ENCODE results near the gene INKA2.

INKA2 gene

DNA sequence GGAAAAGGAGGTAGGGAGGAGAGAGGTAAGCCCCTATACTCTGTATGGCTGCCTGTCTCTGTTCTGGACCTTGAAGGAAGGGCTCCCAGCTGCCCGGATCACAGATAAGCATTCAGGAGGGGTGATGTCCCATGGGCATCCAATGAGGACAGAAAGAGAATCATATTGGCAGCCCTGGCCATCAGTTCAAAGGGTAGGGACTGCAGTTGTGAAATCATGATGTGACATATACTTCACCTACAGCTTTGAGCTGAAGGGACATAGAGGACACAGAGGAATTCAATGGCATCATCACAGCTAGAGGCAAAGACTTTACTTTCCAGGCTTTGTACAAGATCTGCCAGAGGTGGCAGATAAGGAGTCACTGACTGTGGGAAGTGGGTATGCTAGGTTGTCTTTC, 38.1 kb upstream of the INKA2 start:
- TF ChIP-seq, protein P1, sequence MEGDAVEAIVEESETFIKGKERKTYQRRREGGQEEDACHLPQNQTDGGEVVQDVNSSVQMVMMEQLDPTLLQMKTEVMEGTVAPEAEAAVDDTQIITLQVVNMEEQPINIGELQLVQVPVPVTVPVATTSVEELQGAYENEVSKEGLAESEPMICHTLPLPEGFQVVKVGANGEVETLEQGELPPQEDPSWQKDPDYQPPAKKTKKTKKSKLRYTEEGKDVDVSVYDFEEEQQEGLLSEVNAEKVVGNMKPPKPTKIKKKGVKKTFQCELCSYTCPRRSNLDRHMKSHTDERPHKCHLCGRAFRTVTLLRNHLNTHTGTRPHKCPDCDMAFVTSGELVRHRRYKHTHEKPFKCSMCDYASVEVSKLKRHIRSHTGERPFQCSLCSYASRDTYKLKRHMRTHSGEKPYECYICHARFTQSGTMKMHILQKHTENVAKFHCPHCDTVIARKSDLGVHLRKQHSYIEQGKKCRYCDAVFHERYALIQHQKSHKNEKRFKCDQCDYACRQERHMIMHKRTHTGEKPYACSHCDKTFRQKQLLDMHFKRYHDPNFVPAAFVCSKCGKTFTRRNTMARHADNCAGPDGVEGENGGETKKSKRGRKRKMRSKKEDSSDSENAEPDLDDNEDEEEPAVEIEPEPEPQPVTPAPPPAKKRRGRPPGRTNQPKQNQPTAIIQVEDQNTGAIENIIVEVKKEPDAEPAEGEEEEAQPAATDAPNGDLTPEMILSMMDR (conservative IDR thresholded peaks at IDR 0.05; ENCODE audit: low read depth, low read length): no peak
- no peak overlapping the region for H3K4me3 ChIP-seq (ENCODE audit: low read length)
- DNase-seq (ENCODE audit: low read depth): no peak

GRCh38 chr1:111776861-111777260, 37.7 kb upstream of the INKA2 start:
- no peak for DNase-seq (ENCODE audit: low read depth)
- H3K4me3 ChIP-seq (ENCODE audit: low read length): no peak overlapping the region
- TF ChIP-seq, protein P1 (conservative IDR thresholded peaks at IDR 0.05; ENCODE audit: low read depth, low read length): no peak

- no peak overlapping the region for H3K4me3 ChIP-seq (ENCODE audit: low read length)
- TF ChIP-seq, protein P1 (conservative IDR thresholded peaks at IDR 0.05; ENCODE audit: low read depth, low read length): no peak
- DNase-seq (ENCODE audit: low read depth): no peak
Observed at GRCh38 chr1:111776391-111776790, 37.2 kb upstream of the INKA2 start.

DNA sequence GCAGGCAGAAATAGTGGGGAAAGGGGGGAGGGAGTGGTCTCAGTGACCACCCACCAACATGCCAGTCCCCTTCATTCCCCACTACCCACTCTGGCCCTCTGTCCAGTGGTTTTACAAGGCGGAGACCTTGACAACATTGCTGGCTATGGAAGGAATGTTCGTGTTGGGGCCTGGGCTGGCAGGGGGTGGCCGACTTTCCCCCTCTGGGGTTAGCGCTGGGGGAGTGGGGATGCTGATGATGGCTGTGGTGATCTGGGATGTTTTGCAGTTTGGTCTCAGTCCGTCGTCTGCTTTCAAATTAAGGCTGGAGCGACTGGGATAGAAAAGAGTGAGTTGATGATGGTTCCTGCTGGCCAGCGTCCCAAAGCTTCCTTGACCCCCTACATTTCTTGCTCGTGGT, 36.8 kb upstream of the INKA2 start:
- H3K4me3 ChIP-seq (ENCODE audit: low read length): no peak overlapping the region
- DNase-seq (ENCODE audit: low read depth): no peak
- TF ChIP-seq, protein P1 (conservative IDR thresholded peaks at IDR 0.05; ENCODE audit: low read depth, low read length): no peak

DNA sequence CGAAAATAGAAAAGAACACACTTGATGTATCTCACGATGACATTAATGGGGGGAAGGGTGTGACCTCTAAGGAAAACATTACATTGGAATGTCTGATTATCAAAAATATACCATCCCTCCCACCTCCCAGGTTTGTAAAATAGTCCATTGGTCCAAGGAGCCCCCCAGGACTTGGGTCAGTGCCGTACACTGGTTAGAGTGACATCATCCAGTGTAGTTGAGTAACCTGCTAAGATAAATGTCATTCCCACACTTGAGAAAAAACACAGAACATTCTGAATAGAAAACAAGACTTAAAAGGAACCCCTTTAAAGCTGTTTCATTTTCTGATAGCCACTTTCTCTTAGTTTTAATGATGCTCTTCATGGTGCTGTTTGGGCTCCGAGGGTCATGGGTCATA, 31.7 kb upstream of the INKA2 start:
- no peak overlapping the region for H3K4me3 ChIP-seq (ENCODE audit: low read length)
- TF ChIP-seq, protein P1 (conservative IDR thresholded peaks at IDR 0.05; ENCODE audit: low read depth, low read length): no peak
- DNase-seq (ENCODE audit: low read depth): no peak

GRCh38 chr1:111769517-111770146, 30.4 kb upstream of the INKA2 start:
- no peak overlapping the region for H3K4me3 ChIP-seq (ENCODE audit: low read length)
- TF ChIP-seq, protein P1 (conservative IDR thresholded peaks at IDR 0.05; ENCODE audit: low read depth, low read length): peak; percentile 78
- no peak for DNase-seq (ENCODE audit: low read depth)

GRCh38 chr1:111768625-111769024, 29.4 kb upstream of the INKA2 start:
- no peak for DNase-seq (ENCODE audit: low read depth)
- TF ChIP-seq, protein P1 (conservative IDR thresholded peaks at IDR 0.05; ENCODE audit: low read depth, low read length): no peak
- no peak overlapping the region for H3K4me3 ChIP-seq (ENCODE audit: low read length)

Measured in retinal pigment epithelial cell (primary cell).